ENCODE data around the gene TNIK. TPM values are rescaled to one million over a fixed set of nuclear protein-coding genes. Genes with fewer than 3 reads are reported as not detected.

The TNIK gene
- total and polyA plus RNA-seq, 2 experiments from 2014 or later: 14.6 to 34.3 TPM

DNA sequence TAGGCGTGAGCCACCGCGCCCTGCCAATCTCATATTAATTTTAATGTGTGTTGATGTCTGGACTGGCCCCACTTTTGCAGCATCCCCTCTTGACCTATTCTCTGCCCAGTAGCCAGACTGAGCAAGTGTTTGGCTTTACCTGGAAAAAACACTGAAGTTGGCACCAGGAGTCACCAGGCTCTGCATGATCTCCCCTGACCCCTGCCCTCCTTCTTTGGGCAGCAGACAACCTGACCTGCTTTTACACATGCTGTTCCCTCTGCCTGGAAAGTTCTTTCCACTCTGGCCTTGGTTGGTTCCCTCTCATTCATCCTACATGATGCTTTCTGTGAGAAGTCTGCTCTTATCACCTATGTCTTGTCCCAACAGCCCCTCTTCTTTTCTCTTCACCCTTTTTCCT is 365.8 kb downstream of the TNIK start (continued):
- no peak for TF ChIP-seq ZNF462 (CRISPR knock-in tag; IDR thresholded peaks at IDR 0.05)

DNA sequence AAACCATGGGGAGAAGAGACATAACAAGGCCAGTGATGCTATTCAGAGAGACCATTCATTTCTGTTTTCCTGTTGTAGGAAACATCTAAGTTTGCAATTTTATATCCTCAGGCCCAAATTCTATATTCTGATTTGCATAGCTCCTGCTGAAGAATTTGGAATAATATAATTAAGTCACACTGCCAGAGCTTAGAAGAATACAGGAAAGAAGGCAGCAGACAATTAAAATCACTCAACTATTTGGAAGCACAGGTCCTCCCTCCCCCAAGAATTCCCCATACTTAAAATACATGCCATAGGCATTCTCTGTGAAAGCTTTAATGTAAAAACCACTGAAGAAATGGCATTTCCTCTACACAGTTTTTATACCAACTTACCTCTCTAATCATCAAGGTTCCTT is 366.7 kb downstream of the TNIK start:
- Histone ChIP-seq H3K36me3 (ENCODE audit: insufficient read depth) (no peaks in the 10 kb centered on the region), H3K4me2 (no peak overlapping the region), H2AFZ (no peak overlapping the region), H3F3A (replicated peaks; ENCODE audit: low read depth) (no peaks in the 10 kb centered on the region), H3K79me2 (replicated peaks; ENCODE audit: insufficient read depth) (no peaks in the 10 kb centered on the region), H3K4me1 (ENCODE audit: insufficient read depth) (0 out of 2 replicates have a peak, but pooled peaks cover 12% of the 10 kb centered on the region), H4K20me1 (replicated peaks; ENCODE audit: insufficient read depth) (0 out of 2 replicates have a peak, but pooled peaks cover 3% of the 10 kb centered on the region), H3K4me3 (no peak overlapping the region), H3K9me2 (ENCODE audit: insufficient read depth) (no peaks in the 10 kb centered on the region), H3K27me3 (ENCODE audit: insufficient read depth) (no peaks in the 10 kb centered on the region), H3K27ac (ENCODE audit: low read depth) (no peak overlapping the region)
- DNase-seq (ENCODE audit: low spot score): peak; percentile 14
- ATAC-seq: no peak
- Mint-ChIP-seq H3K27me3 (ENCODE audit: insufficient read depth, low read depth, poor library complexity) (peaks cover 1% of the 10 kb centered on the region), H3K4me1 (peaks cover 14% of the 10 kb centered on the region), H3K4me3 (no peak overlapping the region), H3K27ac (no peak overlapping the region), H3K9me3 (no peaks in the 10 kb centered on the region; the same call in 2 of the 3 replicates), H3K36me3 (ENCODE audit: low read depth) (peaks cover 32% of the 10 kb centered on the region)
- TF ChIP-seq ETS1 (IDR thresholded peaks at IDR 0.05): no peak
- no peak for TF ChIP-seq ZNF462 (CRISPR knock-in tag; IDR thresholded peaks at IDR 0.05)
- TF ChIP-seq STAT1 (IDR thresholded peaks at IDR 0.05; ENCODE audit: unreplicated experiment): no peak
- TF ChIP-seq POLR2AphosphoS5 (IDR thresholded peaks at IDR 0.05; ENCODE audit: low read depth): no peak
- no peak for TF ChIP-seq CREB1 (CRISPR knock-in tag; IDR thresholded peaks at IDR 0.05; ENCODE audit: low read depth)
